Ureter (tissue), 1 donor: ENCODE results near the gene SIGLEC12. TPM values are rescaled to one million over a fixed set of nuclear protein-coding genes. Genes with fewer than 3 reads are reported as not detected.
A peak's percentile ranks its signal among the peaks of the same experiment; 100 is the strongest.
"Not testable (repeated sequence)": the region's sequence is repeated elsewhere in the genome, so short reads cannot be mapped to it uniquely, and the experiment has no call there.

Experiments used
- DNase-seq: peaks from one replicate; pipeline ENCODE4 v3.0.0-alpha.2; 2020; ENCODE audit warnings: low spot score
- total RNA-seq: library from RNA; stranded (reverse); gene quantifications from one replicate; pipeline ENCODE4 v1.2.4, GENCODE V29; 2023
- donor health status: DM: yes; HTN: yes; CAD: no.

Gene SIGLEC12
- total RNA-seq, 1 donor from 2014 or later = 0.34 TPM

- no peak for DNase-seq
Observed at GRCh38 chr19:51458899-51459505, 42.6 kb downstream of the SIGLEC12 start.

DNA sequence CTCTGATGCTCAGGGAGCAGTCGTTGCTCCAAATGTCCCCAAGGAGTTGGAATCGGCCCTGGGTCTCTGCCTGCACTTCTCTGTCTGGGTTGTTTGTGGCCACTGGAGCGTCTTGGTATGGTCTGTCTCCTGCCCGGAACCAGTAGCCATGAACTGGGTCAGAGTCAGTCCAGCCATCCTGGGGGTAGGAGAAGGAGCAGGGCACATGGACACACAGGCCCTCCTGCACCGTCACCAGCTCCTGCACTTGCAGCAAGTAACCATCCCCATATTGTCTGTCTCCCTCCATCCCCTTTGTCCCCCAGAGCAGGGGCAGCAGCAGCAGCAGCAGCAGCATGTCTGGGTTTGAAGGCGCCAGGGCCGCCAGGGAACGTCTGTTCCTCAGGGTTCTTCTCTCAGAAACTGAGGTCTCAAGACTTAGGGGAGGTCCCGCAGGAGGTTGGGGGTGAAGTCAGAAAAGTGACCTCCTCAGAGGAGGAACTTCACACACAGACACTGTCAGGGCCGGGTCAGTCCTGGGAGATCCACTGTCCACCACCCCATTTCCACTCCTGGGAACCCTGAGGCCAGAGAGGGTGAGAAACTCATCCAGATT, 43.5 kb downstream of the SIGLEC12 start, which contains the start of gene SIGLEC8:
TSS of gene SIGLEC8 (minus strand) at position 404 of the 595 bp plus-strand sequence. CDS start at position 337, 67 bp downstream.
- DNase-seq = no peak

DNA sequence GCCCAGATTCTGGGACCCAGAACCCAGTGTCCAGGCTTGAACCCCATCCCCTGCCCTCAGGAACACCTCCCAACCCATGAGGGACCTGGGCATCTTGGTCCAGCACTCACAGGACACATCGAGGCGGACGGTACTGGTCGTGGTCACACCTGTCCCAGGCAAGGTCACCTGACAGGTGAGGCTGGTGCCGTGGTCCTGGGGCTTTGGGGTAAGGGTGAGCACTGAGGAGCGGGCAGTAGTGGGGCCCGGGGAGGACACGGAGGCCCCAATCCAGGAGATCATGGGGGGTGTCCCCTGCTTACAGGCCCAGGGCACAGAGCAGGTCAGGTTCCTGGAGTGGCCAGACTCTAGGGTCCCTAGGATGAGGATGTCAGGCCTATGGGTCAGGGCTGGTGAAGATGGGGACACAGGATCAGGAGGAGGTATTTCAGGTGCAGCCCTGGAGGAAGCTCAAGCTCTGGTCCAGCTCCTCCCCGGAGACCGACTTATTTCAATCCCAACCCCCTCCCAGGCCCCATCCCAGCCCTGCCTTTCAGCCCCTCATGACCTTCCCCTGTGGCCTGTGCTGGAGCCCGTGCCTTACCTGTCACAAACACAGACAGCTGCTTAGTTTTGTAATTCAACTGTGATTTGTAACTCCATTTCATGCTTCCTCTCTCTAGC, 44.1 kb downstream of the SIGLEC12 start:
- DNase-seq = no peak

DNA sequence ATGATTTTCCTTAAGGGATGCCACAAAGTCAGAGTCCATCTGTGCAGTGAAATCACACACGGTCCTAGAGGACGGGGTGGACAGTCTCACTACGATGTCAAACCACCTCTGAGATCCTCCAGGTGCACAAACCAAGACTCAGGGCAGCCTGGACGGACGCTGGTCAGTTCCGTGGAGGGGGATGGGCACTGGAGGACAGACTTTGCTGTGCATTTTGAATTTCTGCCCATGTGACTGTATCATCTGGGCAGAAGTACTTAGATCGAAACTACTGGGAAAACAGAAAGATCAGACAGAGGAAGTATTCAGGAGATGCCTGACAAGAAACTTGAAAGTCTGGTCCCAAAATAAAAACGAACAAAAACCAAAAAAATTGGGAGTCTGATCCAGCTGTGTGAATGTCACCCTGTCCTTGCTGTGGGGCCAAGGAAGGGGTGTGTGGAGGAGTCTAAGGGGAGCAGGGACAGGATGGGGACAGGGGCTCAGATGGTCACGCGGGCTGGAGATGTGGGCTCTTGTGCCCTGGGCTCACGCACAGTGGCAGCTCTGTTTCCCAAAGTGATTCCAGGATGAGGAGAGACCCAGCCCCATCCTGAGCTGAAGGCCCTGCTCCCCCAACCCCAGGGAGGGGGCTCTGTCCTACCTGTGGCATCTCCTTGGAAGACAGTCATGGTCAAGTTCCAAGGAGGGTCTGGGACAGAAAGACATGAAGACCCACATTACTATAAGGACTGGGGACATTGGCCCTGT, 44.9 kb downstream of the SIGLEC12 start:
- no peak for DNase-seq

- DNase-seq = no peak
Observed at GRCh38 chr19:51450730-51451307, 50.8 kb downstream of the SIGLEC12 start.

- DNase-seq = no peak
Observed at GRCh38 chr19:51448411-51449016, 53.1 kb downstream of the SIGLEC12 start.

GRCh38 chr19:51448011-51448410, 53.6 kb downstream of the SIGLEC12 start:
- DNase-seq = no peak

DNA sequence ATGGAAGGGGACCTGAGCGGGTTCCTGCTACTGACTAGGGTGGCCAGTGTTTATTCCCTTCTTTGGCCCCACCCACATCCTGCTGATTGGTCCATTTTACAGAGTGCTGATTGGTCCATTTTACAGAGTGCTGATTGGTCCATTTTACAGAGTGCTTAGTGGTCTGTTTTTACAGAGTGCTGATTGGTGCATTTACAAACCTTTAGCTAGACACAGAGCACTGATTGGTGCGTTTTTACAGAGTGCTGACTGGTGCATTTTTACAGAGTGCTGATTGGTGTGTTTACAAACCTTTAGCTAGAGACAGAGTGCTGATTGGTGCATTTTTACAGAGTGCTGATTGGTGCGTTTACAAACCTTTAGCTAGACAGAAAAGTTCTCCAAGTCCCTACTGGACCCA, 54.1 kb downstream of the SIGLEC12 start:
- not testable (repeated sequence) for DNase-seq

GRCh38 chr19:51441410-51442390, 59.9 kb downstream of the SIGLEC12 start:
- DNase-seq = peak; percentile 29

Other genes starting within 250 kb of the SIGLEC12 start
- not detected for gene IGLON5, start 190.2 kb downstream of the SIGLEC12 start, total RNA-seq
- 2.1 TPM for gene VSIG10L, start 159.7 kb downstream of the SIGLEC12 start, total RNA-seq
- gene ETFB, start 135.4 kb downstream of the SIGLEC12 start, total RNA-seq = 73.4 TPM
- gene CLDND2, start 132.8 kb downstream of the SIGLEC12 start, total RNA-seq = 1.7 TPM
- 1.7 TPM for gene NKG7, start 129.1 kb downstream of the SIGLEC12 start, total RNA-seq
- not detected for gene LIM2, start 113.8 kb downstream of the SIGLEC12 start, total RNA-seq
- gene C19orf84, start 111.2 kb downstream of the SIGLEC12 start, total RNA-seq = not detected
- gene SIGLEC10, start 84.2 kb downstream of the SIGLEC12 start, total RNA-seq = 14.0 TPM
- 6.3 TPM for gene SIGLEC8, start 43.3 kb downstream of the SIGLEC12 start, total RNA-seq
- gene CEACAM18, start 23.3 kb downstream of the SIGLEC12 start, total RNA-seq = not detected
- gene SIGLEC6, start 29.9 kb upstream of the SIGLEC12 start, total RNA-seq = 2.2 TPM
- 16.0 TPM for gene ZNF175, start 69.5 kb upstream of the SIGLEC12 start, total RNA-seq
- 1.2 TPM for gene SIGLEC5, start 128.6 kb upstream of the SIGLEC12 start, total RNA-seq
- 4.2 TPM for gene SIGLEC14, start 145.0 kb upstream of the SIGLEC12 start, total RNA-seq
- gene SPACA6, start 191.5 kb upstream of the SIGLEC12 start, total RNA-seq = 25.6 TPM
- 0.18 TPM for gene HAS1, start 222.2 kb upstream of the SIGLEC12 start, total RNA-seq